HL-60 (cell line): ENCODE results near the gene CPED1.

ENCODE experiments used
- CTCF ChIP-seq: IDR thresholded peaks from one replicate; pipeline ENCODE4 v1.5.1; 2011; ENCODE audit warnings: low read length, control low read depth, inconsistent platforms; ENCODE audit not compliant: insufficient read depth
- REST ChIP-seq: IDR thresholded peaks from 2 replicates; pipeline ENCODE4 v1.6.1; 2012; ENCODE audit warnings: low read depth; ENCODE audit not compliant: insufficient replicate concordance

GRCh38 chr7:121304102-121304658, 315.7 kb downstream of the CPED1 start:
- TF ChIP-seq CTCF (no peak), REST (no peak)
